Endothelial cell of umbilical vein (primary cell): ENCODE results near the gene TENM4.

Experiments
- EZH2 ChIP-seq: IDR thresholded peaks from 2 replicates; pipeline ENCODE4 v1.6.1; 2012; ENCODE audit warnings: borderline replicate concordance, low read depth, mild to moderate bottlenecking, moderate library complexity, low read length, inconsistent platforms; ENCODE audit not compliant: severe bottlenecking
- FOS ChIP-seq: IDR thresholded peaks from 2 replicates; pipeline ENCODE4 v1.6.1; 2011; ENCODE audit warnings: mild to moderate bottlenecking, low read length, moderate library complexity, borderline replicate concordance; ENCODE audit not compliant: insufficient read depth
- GATA2 ChIP-seq: IDR thresholded peaks from 2 replicates; pipeline ENCODE4 v1.7.0; 2011; ENCODE audit warnings: low read depth, mild to moderate bottlenecking, moderate library complexity, mixed read lengths, low read length; ENCODE audit not compliant: insufficient read length, insufficient read depth
- JUN ChIP-seq: IDR thresholded peaks from 2 replicates; pipeline ENCODE4 v1.6.1; 2011; ENCODE audit warnings: borderline replicate concordance, low read depth; ENCODE audit not compliant: insufficient read length, insufficient read depth
- MYC ChIP-seq: IDR thresholded peaks from one replicate; pipeline ENCODE4 v1.6.1; 2011; ENCODE audit warnings: mild to moderate bottlenecking, low read depth, low read length
- POLR2A ChIP-seq: IDR thresholded peaks from 2 replicates; pipeline ENCODE4 v1.6.1; 2012; ENCODE audit warnings: low read depth, mild to moderate bottlenecking, control low read depth, low read length
- POLR2AphosphoS5 ChIP-seq: IDR thresholded peaks from 2 replicates; pipeline ENCODE4 v1.6.1; 2012; ENCODE audit warnings: low read depth, mild to moderate bottlenecking, control low read depth, low read length, moderate library complexity; ENCODE audit not compliant: insufficient read depth
- TF ChIP-seq, protein P1 (sequence below): IDR thresholded peaks from 2 replicates; pipeline ENCODE4 v1.6.1; 2011; ENCODE audit not compliant: insufficient read depth, insufficient read length
- TF ChIP-seq, protein P2 (sequence below), 2 donors: IDR thresholded peaks; 1 replicate in 1 of 2; 2 replicates in 1 of 2; pipeline ENCODE4 v1.5.1; 2011; ENCODE audit warnings: low read length in 2 of 2, mild to moderate bottlenecking in 2 of 2, moderate library complexity in 2 of 2, control low read depth in 1 of 2, inconsistent platforms in 1 of 2, low read depth in 1 of 2; ENCODE audit not compliant: insufficient read depth in 1 of 2; ENCODE audit errors: extremely low read depth in 1 of 2

DNA sequence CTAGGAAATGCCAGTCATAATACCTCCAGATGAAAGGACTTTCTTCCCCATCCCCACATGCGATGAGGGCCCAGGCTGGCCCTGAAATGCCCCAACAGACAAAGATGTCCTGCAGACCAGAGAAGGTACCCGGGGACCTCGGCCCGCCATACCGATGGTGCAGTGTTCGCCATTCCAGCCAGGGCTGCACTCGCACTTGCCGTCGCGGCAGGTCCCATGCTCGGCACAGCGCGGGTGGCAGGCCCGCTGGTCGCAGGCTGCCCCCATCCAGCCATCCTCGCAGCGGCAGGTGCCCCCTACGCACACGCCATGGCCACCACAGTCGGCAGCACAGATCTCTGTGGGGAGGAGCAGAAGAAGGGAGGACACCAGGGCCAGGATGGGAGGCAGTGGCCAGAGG is 654.1 kb downstream of the TENM4 start:
- no peak for TF ChIP-seq POLR2A
- TF ChIP-seq, protein P1, sequence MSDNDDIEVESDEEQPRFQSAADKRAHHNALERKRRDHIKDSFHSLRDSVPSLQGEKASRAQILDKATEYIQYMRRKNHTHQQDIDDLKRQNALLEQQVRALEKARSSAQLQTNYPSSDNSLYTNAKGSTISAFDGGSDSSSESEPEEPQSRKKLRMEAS, result no peak
- TF ChIP-seq, protein P2, sequence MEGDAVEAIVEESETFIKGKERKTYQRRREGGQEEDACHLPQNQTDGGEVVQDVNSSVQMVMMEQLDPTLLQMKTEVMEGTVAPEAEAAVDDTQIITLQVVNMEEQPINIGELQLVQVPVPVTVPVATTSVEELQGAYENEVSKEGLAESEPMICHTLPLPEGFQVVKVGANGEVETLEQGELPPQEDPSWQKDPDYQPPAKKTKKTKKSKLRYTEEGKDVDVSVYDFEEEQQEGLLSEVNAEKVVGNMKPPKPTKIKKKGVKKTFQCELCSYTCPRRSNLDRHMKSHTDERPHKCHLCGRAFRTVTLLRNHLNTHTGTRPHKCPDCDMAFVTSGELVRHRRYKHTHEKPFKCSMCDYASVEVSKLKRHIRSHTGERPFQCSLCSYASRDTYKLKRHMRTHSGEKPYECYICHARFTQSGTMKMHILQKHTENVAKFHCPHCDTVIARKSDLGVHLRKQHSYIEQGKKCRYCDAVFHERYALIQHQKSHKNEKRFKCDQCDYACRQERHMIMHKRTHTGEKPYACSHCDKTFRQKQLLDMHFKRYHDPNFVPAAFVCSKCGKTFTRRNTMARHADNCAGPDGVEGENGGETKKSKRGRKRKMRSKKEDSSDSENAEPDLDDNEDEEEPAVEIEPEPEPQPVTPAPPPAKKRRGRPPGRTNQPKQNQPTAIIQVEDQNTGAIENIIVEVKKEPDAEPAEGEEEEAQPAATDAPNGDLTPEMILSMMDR (IDR thresholded peaks at IDR 0.05; ENCODE audit: extremely low read depth in 1 of 2, insufficient read depth in 1 of 2, low read depth in 1 of 2, low read length in 2 of 2), result no peak
- TF ChIP-seq GATA2, result no peak
- no peak for TF ChIP-seq MYC
- no peak for TF ChIP-seq FOS
- TF ChIP-seq JUN, result no peak
- no peak for TF ChIP-seq POLR2AphosphoS5
- no peak for TF ChIP-seq EZH2
